ENCODE data around the gene DUOX1.

Gene DUOX1

GRCh38 chr15:45185069-45185779 lies 55.4 kb downstream of the DUOX1 start:
- in situ Hi-C loops (cut with MboI; ENCODE audit: low sequenced_read_pairs) = no loop called here

- in situ Hi-C loops (cut with MboI; ENCODE audit: low sequenced_read_pairs) = no loop called here
These were observed 56.3 kb downstream of the DUOX1 start for GRCh38 chr15:45185903-45186770.

- in situ Hi-C loops (cut with MboI; ENCODE audit: low sequenced_read_pairs) = no loop called here
These were observed 57.2 kb downstream of the DUOX1 start for GRCh38 chr15:45186771-45187577.

GRCh38 chr15:45187578-45187893 lies 57.7 kb downstream of the DUOX1 start:
- in situ Hi-C loops (cut with MboI; ENCODE audit: low sequenced_read_pairs) = no loop called here

GRCh38 chr15:45187894-45188830 lies 58.4 kb downstream of the DUOX1 start, which contains the start of gene SHF:
Gene SHF (minus strand): TSS chr15:45187966. CDS start chr15:45187951, 15 bp downstream.
- in situ Hi-C loops (cut with MboI; ENCODE audit: low sequenced_read_pairs) = no loop called here

- in situ Hi-C loops (cut with MboI; ENCODE audit: low sequenced_read_pairs) = no loop called here
These were observed 67.7 kb downstream of the DUOX1 start for GRCh38 chr15:45197512-45197911.

- in situ Hi-C loops (cut with MboI; ENCODE audit: low sequenced_read_pairs) = no loop called here
These were observed 68.7 kb downstream of the DUOX1 start for GRCh38 chr15:45198337-45199135.

- in situ Hi-C loops (cut with MboI; ENCODE audit: low sequenced_read_pairs) = no loop called here
These were observed 69.5 kb downstream of the DUOX1 start for GRCh38 chr15:45199136-45199810.

GRCh38 chr15:45200001-45200798 lies 70.4 kb downstream of the DUOX1 start:
- in situ Hi-C loops (cut with MboI; ENCODE audit: low sequenced_read_pairs) = no loop called here

GRCh38 chr15:45200799-45201556 lies 71.2 kb downstream of the DUOX1 start:
- in situ Hi-C loops (cut with MboI; ENCODE audit: low sequenced_read_pairs) = no loop called here

- in situ Hi-C loops (cut with MboI; ENCODE audit: low sequenced_read_pairs) = no loop called here
These were observed 71.7 kb downstream of the DUOX1 start for GRCh38 chr15:45201557-45201859.

GRCh38 chr15:45201869-45202268 lies 72.1 kb downstream of the DUOX1 start:
- in situ Hi-C loops (cut with MboI; ENCODE audit: low sequenced_read_pairs) = no loop called here

GRCh38 chr15:45203182-45203581 lies 73.4 kb downstream of the DUOX1 start:
- in situ Hi-C loops (cut with MboI; ENCODE audit: low sequenced_read_pairs) = no loop called here

- in situ Hi-C loops (cut with MboI; ENCODE audit: low sequenced_read_pairs) = no loop called here
These were observed 75.4 kb downstream of the DUOX1 start for GRCh38 chr15:45205192-45205591.

- in situ Hi-C loops (cut with MboI; ENCODE audit: low sequenced_read_pairs) = no loop called here
These were observed 82.7 kb downstream of the DUOX1 start for GRCh38 chr15:45212493-45212892.

All from HL-60/S4 (cell line).